GM18505 (cell line): ENCODE results near the gene MYO10.
"Not testable (repeated sequence)": the region's sequence is repeated elsewhere in the genome, so short reads cannot be mapped to it uniquely, and the experiment has no call there.

ENCODE experiments used
- ATAC-seq: cut with Tn5 transposase; IDR thresholded peaks from one replicate; pipeline ENCODE4 v1.9.1; 2021; ENCODE audit not compliant: unreplicated experiment
- POLR2A ChIP-seq: IDR thresholded peaks from 4 replicates; pipeline ENCODE4 v1.6.1; 2011; ENCODE audit warnings: borderline replicate concordance; ENCODE audit not compliant: insufficient read depth, insufficient read length; ENCODE audit errors: extremely low read depth

MYO10 gene

GRCh38 chr5:16763211-16763610, 172.9 kb downstream of the MYO10 start:
- no peak for ATAC-seq
- TF ChIP-seq POLR2A: no peak

GRCh38 chr5:16759147-16759773, 176.8 kb downstream of the MYO10 start:
- no peak for ATAC-seq
- no peak for TF ChIP-seq POLR2A

- ATAC-seq: no peak
- TF ChIP-seq POLR2A: no peak
Measured at GRCh38 chr5:16757989-16758501, 178.0 kb downstream of the MYO10 start.

- ATAC-seq: not testable (repeated sequence)
Measured at GRCh38 chr5:16757577-16757976, 178.5 kb downstream of the MYO10 start.

- no peak for ATAC-seq
Measured at GRCh38 chr5:16757146-16757545, 178.9 kb downstream of the MYO10 start.

GRCh38 chr5:16756692-16757091, 179.4 kb downstream of the MYO10 start:
- no peak for TF ChIP-seq POLR2A
- ATAC-seq: no peak

More at GRCh38 chr5:16757146-16757545, 178.9 kb downstream of the MYO10 start:
- TF ChIP-seq POLR2A: no peak

GRCh38 chr5:16755641-16756040, 180.4 kb downstream of the MYO10 start:
- TF ChIP-seq POLR2A: no peak
- ATAC-seq: no peak

- no peak for ATAC-seq
- TF ChIP-seq POLR2A: no peak
Measured at GRCh38 chr5:16754601-16755000, 181.5 kb downstream of the MYO10 start.

GRCh38 chr5:16754086-16754485, 182.0 kb downstream of the MYO10 start:
- ATAC-seq: no peak
- no peak for TF ChIP-seq POLR2A

- ATAC-seq: no peak
- TF ChIP-seq POLR2A: no peak
Measured at GRCh38 chr5:16750445-16750844, 185.6 kb downstream of the MYO10 start.

GRCh38 chr5:16749626-16750025, 186.5 kb downstream of the MYO10 start:
- ATAC-seq: no peak
- no peak for TF ChIP-seq POLR2A

GRCh38 chr5:16744164-16744880, 191.8 kb downstream of the MYO10 start:
- no peak for ATAC-seq
- TF ChIP-seq POLR2A: no peak

GRCh38 chr5:16742938-16743337, 193.2 kb downstream of the MYO10 start:
- TF ChIP-seq POLR2A: no peak

GRCh38 chr5:16740811-16741392, 195.2 kb downstream of the MYO10 start:
- ATAC-seq: no peak

More at GRCh38 chr5:16742938-16743337, 193.2 kb downstream of the MYO10 start:
- no peak for ATAC-seq

More at GRCh38 chr5:16740811-16741392, 195.2 kb downstream of the MYO10 start:
- TF ChIP-seq POLR2A: no peak
